Measurements from ENCODE around the gene RPE65. TPM values are rescaled to one million over a fixed set of nuclear protein-coding genes. Genes with fewer than 3 reads are reported as not detected.

RPE65 gene
- total RNA-seq, 1 experiment from 2014 or later: not detected

Other genes with a start within 250 kb of the RPE65 start
- gene WLS, start 217.4 kb downstream of the RPE65 start, total RNA-seq (2014; rRNA removed; shearing (Covaris generic)): 43.9 and 47.3 TPM in 2 replicates
- gene DEPDC1, start 47.1 kb upstream of the RPE65 start, total RNA-seq (2014; rRNA removed; shearing (Covaris generic)): 58.4 and 62.6 TPM in 2 replicates